ENCODE results near the gene MANSC1. TPM values are rescaled to one million over a fixed set of nuclear protein-coding genes. Genes with fewer than 3 reads are reported as not detected.

MANSC1 gene
- total RNA-seq, 5 donors from 2014 or later (not counting 1 experiment from before 2014, with no cell fraction given) = 0.16 to 1.6 (median 0.96) TPM

GRCh38 chr12:12334367-12335040, 15.5 kb downstream of the MANSC1 start:
- no peaks in the 10 kb centered on the region for H3K9me3 Mint-ChIP-seq
- no peak overlapping the region for H3K27ac ChIP-seq (ENCODE audit: low read length)
- no peaks in the 10 kb centered on the region for H3K9me3 ChIP-seq
- no peaks in the 10 kb centered on the region for H3K36me3 ChIP-seq (ENCODE audit: control insufficient read depth in 2 of 2, extremely low read depth in 1 of 2, insufficient read depth in 1 of 2, low read length in 1 of 2)
- H3K4me3 ChIP-seq (ENCODE audit: control insufficient read depth in 1 of 2, extremely low read depth in 1 of 2, low read length in 1 of 2) = no peak overlapping the region
- peaks cover 27 to 36% (median 27%) of the 10 kb centered on the region in 3 donors for H3K4me1 Mint-ChIP-seq
- POLR2A ChIA-PET = interaction anchor here in 1 of 2 donors (0.7 kb wide), 1 partner anchor 22 kb away, joined by 3 read pairs; the partner anchor contains the start of gene BORCS5
- CTCF ChIA-PET = interaction anchor here (0.5 to 0.7 kb wide), 4 partner anchors 40 to 796 kb away, joined by 3 to 5 read pairs (median 4); no protein-coding TSS in a partner anchor
- ATAC-seq (replicated peaks in 1 of 4) (peak; percentile 71 to 91 (median 75)), DNase-seq (peak; percentile 16 to 79 (median 47))
- H3K27me3 ChIP-seq (replicated peaks in 1 of 2; ENCODE audit: control insufficient read depth in 2 of 2, extremely low read depth in 1 of 2, insufficient read depth in 2 of 2, low read length in 1 of 2) = peaks cover 0 to 3% of the 10 kb centered on the region in 2 experiments
- no peaks in the 10 kb centered on the region for H3K36me3 Mint-ChIP-seq
- no peak overlapping the region for H3K4me3 Mint-ChIP-seq
- H3K4me1 ChIP-seq (ENCODE audit: control insufficient read depth in 1 of 2, extremely low read depth in 1 of 2, insufficient read depth in 2 of 2, low read length in 2 of 2) = peaks cover 0 to 19% of the 10 kb centered on the region in 2 experiments
- H3K27ac Mint-ChIP-seq = peak overlapping the region; percentile 39 to 72
- H3K27me3 Mint-ChIP-seq = peaks cover 0 to 2% of the 10 kb centered on the region in 2 donors
- 37% methylated on average over 10 of the region's 10 CpGs for WGBS (ENCODE audit: insufficient coverage)

DNA sequence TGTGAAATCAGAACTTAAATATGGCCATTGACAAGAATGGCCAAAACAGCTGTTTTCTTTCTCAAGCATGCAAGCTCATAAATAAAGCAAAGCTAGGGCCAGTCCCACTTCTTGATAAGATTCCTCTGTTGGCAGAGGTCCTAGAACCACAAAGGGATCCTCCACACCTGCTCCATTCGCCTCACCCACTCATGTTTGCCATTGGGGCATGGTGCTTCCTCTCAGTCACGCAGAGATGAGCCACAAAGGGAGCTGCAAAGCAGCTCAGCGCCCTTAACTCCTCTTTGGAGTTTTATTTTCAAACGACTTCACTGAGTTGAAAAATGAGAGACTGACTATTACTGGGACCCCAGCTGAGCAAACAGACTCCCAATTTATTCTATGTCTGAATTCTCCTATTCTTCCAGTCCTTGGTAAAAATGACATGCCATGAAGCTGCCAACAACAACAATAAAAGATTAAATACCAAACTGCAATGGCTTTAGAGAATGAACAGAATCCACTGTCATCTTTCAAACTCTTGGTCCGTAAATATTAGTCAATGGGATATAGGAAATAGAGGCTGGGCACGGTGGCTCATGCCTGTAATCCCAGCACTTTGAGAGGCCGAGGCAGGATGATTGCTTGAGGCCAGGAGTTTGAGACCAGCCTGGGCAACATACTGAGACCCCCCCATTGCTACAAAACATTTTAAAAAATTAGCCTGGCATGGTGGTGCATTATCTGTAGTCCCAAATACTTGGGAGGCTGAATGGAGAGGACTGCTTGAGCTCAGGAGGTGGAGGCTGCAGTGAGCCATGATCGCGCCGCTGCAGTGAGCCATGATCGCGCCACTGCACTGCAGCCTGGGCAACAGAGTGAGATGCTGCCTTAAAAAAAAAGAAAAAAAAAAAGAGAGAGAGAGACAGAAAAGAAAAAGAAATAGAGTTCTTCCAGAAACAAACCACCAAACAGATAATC, 16.4 kb downstream of the MANSC1 start:
- WGBS (ENCODE audit: insufficient coverage) = 70% methylated on average over 2 of the region's 12 CpGs
- no peaks in the 10 kb centered on the region for H3K9me3 ChIP-seq
- CTCF ChIA-PET = interaction anchor here (0.5 to 0.8 kb wide), 8 partner anchors 26 to 795 kb away, joined by 3 to 5 read pairs (median 3); no protein-coding TSS in a partner anchor
- H3K4me3 ChIP-seq (ENCODE audit: control insufficient read depth in 1 of 2, extremely low read depth in 1 of 2, low read length in 1 of 2) = no peak overlapping the region
- H3K36me3 ChIP-seq (ENCODE audit: control insufficient read depth in 2 of 2, extremely low read depth in 1 of 2, insufficient read depth in 1 of 2, low read length in 1 of 2) = no peaks in the 10 kb centered on the region
- no peak overlapping the region for H3K4me3 Mint-ChIP-seq
- peaks cover 0 to 2% of the 10 kb centered on the region in 2 donors for H3K27me3 Mint-ChIP-seq
- no peak for ATAC-seq (replicated peaks in 1 of 4)
- peaks cover 0 to 13% of the 10 kb centered on the region in 2 experiments for H3K4me1 ChIP-seq (ENCODE audit: control insufficient read depth in 1 of 2, extremely low read depth in 1 of 2, insufficient read depth in 2 of 2, low read length in 2 of 2)
- H3K27ac ChIP-seq (ENCODE audit: low read length) = no peak overlapping the region
- peaks cover 0 to 3% of the 10 kb centered on the region in 2 experiments for H3K27me3 ChIP-seq (replicated peaks in 1 of 2; ENCODE audit: control insufficient read depth in 2 of 2, extremely low read depth in 1 of 2, insufficient read depth in 2 of 2, low read length in 1 of 2)
- POLR2A ChIA-PET = interaction anchor here (0.6 to 0.7 kb wide), 2 partner anchors 16 to 23 kb away, joined by 3 read pairs; partner anchors contain the start of gene BORCS5 (in 1 of the 2)
- H3K9me3 Mint-ChIP-seq = no peaks in the 10 kb centered on the region
- DNase-seq = no peak
- no peaks in the 10 kb centered on the region for H3K36me3 Mint-ChIP-seq
- peak overlapping the region in 1 of 2 donors; percentile 72 for H3K27ac Mint-ChIP-seq
- peaks cover 25 to 30% (median 25%) of the 10 kb centered on the region in 3 donors for H3K4me1 Mint-ChIP-seq

GRCh38 chr12:12331896-12332295, 18.1 kb downstream of the MANSC1 start:
- DNase-seq (no peak), ATAC-seq (replicated peaks in 1 of 4) (no peak)
- CTCF ChIA-PET = interaction anchor here in 1 of 2 donors (0.5 kb wide), 1 partner anchor 748 kb away, joined by 7 read pairs; no protein-coding TSS in a partner anchor

DNA sequence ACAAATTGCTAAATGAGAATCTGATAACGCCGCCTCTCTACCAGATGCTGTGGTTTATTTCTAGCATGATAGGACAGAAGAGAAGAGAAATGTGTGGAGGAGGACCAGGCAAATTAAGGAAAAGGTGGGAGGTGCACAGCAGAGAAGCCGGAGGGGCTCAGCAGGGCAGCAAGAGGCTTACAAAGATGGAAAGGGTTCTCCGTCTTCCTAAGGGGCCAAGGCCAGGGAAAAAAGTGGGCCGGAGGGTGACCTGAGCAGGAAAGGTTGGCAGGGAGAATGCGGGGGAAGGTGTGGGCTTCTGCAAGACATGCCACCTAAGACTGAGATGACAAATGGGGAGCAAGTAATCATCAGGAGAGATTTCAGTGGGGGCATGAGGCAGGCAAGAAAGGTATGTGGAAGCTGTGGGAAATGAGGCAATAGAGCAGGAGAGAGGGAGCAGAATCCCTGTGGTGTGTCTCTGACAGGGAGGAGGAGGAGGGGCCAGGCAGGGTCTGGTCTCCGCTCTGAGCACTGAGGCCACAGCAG, 18.7 kb downstream of the MANSC1 start:
- Histone ChIP-seq H3K4me3 (ENCODE audit: control insufficient read depth in 1 of 2, extremely low read depth in 1 of 2, low read length in 1 of 2) (no peak overlapping the region), H3K9me3 (no peaks in the 10 kb centered on the region), H3K36me3 (ENCODE audit: control insufficient read depth in 2 of 2, extremely low read depth in 1 of 2, insufficient read depth in 1 of 2, low read length in 1 of 2) (no peaks in the 10 kb centered on the region), H3K27ac (ENCODE audit: low read length) (no peak overlapping the region), H3K27me3 (replicated peaks in 1 of 2; ENCODE audit: control insufficient read depth in 2 of 2, extremely low read depth in 1 of 2, insufficient read depth in 2 of 2, low read length in 1 of 2) (no peaks in the 10 kb centered on the region), H3K4me1 (ENCODE audit: control insufficient read depth in 1 of 2, extremely low read depth in 1 of 2, insufficient read depth in 2 of 2, low read length in 2 of 2) (peaks cover 0 to 16% of the 10 kb centered on the region in 2 experiments)
- no peaks in the 10 kb centered on the region for H3K36me3 Mint-ChIP-seq
- H3K27me3 Mint-ChIP-seq = peaks cover 0 to 2% of the 10 kb centered on the region in 2 donors
- no peaks in the 10 kb centered on the region for H3K9me3 Mint-ChIP-seq
- no peak overlapping the region for H3K4me3 Mint-ChIP-seq
- DNase-seq (no peak), ATAC-seq (replicated peaks in 1 of 4) (no peak)
- ChIA-PET POLR2A (interaction anchor here in 1 of 2 donors (0.8 kb wide), 1 partner anchor 459 kb away, joined by 4 read pairs; no protein-coding TSS in a partner anchor), CTCF (interaction anchor here in 1 of 2 donors (0.5 kb wide), 1 partner anchor 748 kb away, joined by 7 read pairs; no protein-coding TSS in a partner anchor)
- peaks cover 26 to 33% (median 28%) of the 10 kb centered on the region in 3 donors for H3K4me1 Mint-ChIP-seq
- H3K27ac Mint-ChIP-seq = peak overlapping the region in 1 of 2 donors; percentile 37
- WGBS (ENCODE audit: insufficient coverage) = 70% methylated on average over 7 of the region's 7 CpGs

More at GRCh38 chr12:12331896-12332295, 18.1 kb downstream of the MANSC1 start:
- POLR2A ChIA-PET = interaction anchor here in 1 of 2 donors (0.8 kb wide), 1 partner anchor 460 kb away, joined by 4 read pairs; no protein-coding TSS in a partner anchor
- no peaks in the 10 kb centered on the region for H3K9me3 Mint-ChIP-seq
- Histone ChIP-seq H3K4me3 (ENCODE audit: control insufficient read depth in 1 of 2, extremely low read depth in 1 of 2, low read length in 1 of 2) (no peak overlapping the region), H3K36me3 (ENCODE audit: control insufficient read depth in 2 of 2, extremely low read depth in 1 of 2, insufficient read depth in 1 of 2, low read length in 1 of 2) (no peaks in the 10 kb centered on the region), H3K27ac (ENCODE audit: low read length) (no peak overlapping the region), H3K4me1 (ENCODE audit: control insufficient read depth in 1 of 2, extremely low read depth in 1 of 2, insufficient read depth in 2 of 2, low read length in 2 of 2) (peaks cover 0 to 16% of the 10 kb centered on the region in 2 experiments), H3K9me3 (no peaks in the 10 kb centered on the region), H3K27me3 (replicated peaks in 1 of 2; ENCODE audit: control insufficient read depth in 2 of 2, extremely low read depth in 1 of 2, insufficient read depth in 2 of 2, low read length in 1 of 2) (peaks cover 0 to 3% of the 10 kb centered on the region in 2 experiments)
- H3K36me3 Mint-ChIP-seq = no peaks in the 10 kb centered on the region
- no peak overlapping the region for H3K27ac Mint-ChIP-seq
- peaks cover 0 to 2% of the 10 kb centered on the region in 2 donors for H3K27me3 Mint-ChIP-seq
- H3K4me3 Mint-ChIP-seq = no peak overlapping the region
- H3K4me1 Mint-ChIP-seq = peaks cover 26 to 33% (median 28%) of the 10 kb centered on the region in 3 donors
- 100% methylated on average over 1 of the region's 1 CpG for WGBS (ENCODE audit: insufficient coverage)

- H3K27me3 ChIP-seq (replicated peaks in 1 of 2; ENCODE audit: control insufficient read depth in 2 of 2, extremely low read depth in 1 of 2, insufficient read depth in 2 of 2, low read length in 1 of 2) = no peaks in the 10 kb centered on the region
- H3K36me3 Mint-ChIP-seq = no peaks in the 10 kb centered on the region
- ATAC-seq (replicated peaks in 1 of 4) (peak; percentile 65 to 83 (median 80)), DNase-seq (peak in 14 of 35 experiments; percentile 3 to 77 (median 15))
- WGBS (ENCODE audit: insufficient coverage) = no CpG with 5 or more reads among the region's 1 CpG
- ChIA-PET CTCF (interaction anchor here (0.7 to 2.2 kb wide), 16 partner anchors 8 to 1557 kb away, joined by 3 to 14 read pairs (median 3); partner anchors contain the start of gene MANSC1 (in 1 of the 2)), POLR2A (interaction anchor here in 1 of 2 donors (0.7 kb wide), 2 partner anchors 24 to 585 kb away, joined by 3 to 4 read pairs; no protein-coding TSS in a partner anchor)
- H3K4me3 Mint-ChIP-seq = no peak overlapping the region
- no peak overlapping the region for H3K4me3 ChIP-seq (ENCODE audit: control insufficient read depth in 1 of 2, extremely low read depth in 1 of 2, low read length in 1 of 2)
- H3K9me3 ChIP-seq = no peaks in the 10 kb centered on the region
- peaks cover 0 to 5% of the 10 kb centered on the region in 2 experiments for H3K4me1 ChIP-seq (ENCODE audit: control insufficient read depth in 1 of 2, extremely low read depth in 1 of 2, insufficient read depth in 2 of 2, low read length in 2 of 2)
- H3K9me3 Mint-ChIP-seq = no peaks in the 10 kb centered on the region
- H3K27me3 Mint-ChIP-seq = no peaks in the 10 kb centered on the region
- H3K27ac Mint-ChIP-seq = peak overlapping the region; percentile 57 to 82
- H3K27ac ChIP-seq (ENCODE audit: low read length) = no peak overlapping the region
- peaks cover 8 to 10% (median 8%) of the 10 kb centered on the region in 3 donors for H3K4me1 Mint-ChIP-seq
- no peaks in the 10 kb centered on the region for H3K36me3 ChIP-seq (ENCODE audit: control insufficient read depth in 2 of 2, extremely low read depth in 1 of 2, insufficient read depth in 1 of 2, low read length in 1 of 2)
Observed at GRCh38 chr12:12327802-12328201, 22.2 kb downstream of the MANSC1 start.

All from T-cell (primary cell).